ENCODE data around the gene TFAP2B.

TFAP2B gene

GRCh38 chr6:50825375-50826036 lies 6.8 kb downstream of the TFAP2B start:
- DNase-seq (ENCODE audit: insufficient read length) (no peak), FAIRE-seq (no peak)
- TF ChIP-seq POLR2AphosphoS5 (IDR thresholded peaks at IDR 0.05; ENCODE audit: low read depth, low read length) = no peak
- no peak for TF ChIP-seq POLR2A (IDR thresholded peaks at IDR 0.05; ENCODE audit: low read depth, low read length)
- no peak for TF ChIP-seq TAF1 (IDR thresholded peaks at IDR 0.05; ENCODE audit: borderline replicate concordance, low read depth, low read length)

GRCh38 chr6:50826037-50826761 lies 7.5 kb downstream of the TFAP2B start:
- no peak for FAIRE-seq
- DNase-seq (ENCODE audit: insufficient read length) = no peak
- TF ChIP-seq POLR2A (IDR thresholded peaks at IDR 0.05; ENCODE audit: low read depth, low read length) = no peak
- TF ChIP-seq TAF1 (IDR thresholded peaks at IDR 0.05; ENCODE audit: borderline replicate concordance, low read depth, low read length) = no peak
- no peak for TF ChIP-seq POLR2AphosphoS5 (IDR thresholded peaks at IDR 0.05; ENCODE audit: low read depth, low read length)

GRCh38 chr6:50826803-50827202 lies 8.1 kb downstream of the TFAP2B start:
- TF ChIP-seq POLR2AphosphoS5 (IDR thresholded peaks at IDR 0.05; ENCODE audit: low read depth, low read length) = no peak
- no peak for TF ChIP-seq POLR2A (IDR thresholded peaks at IDR 0.05; ENCODE audit: low read depth, low read length)
- TF ChIP-seq TAF1 (IDR thresholded peaks at IDR 0.05; ENCODE audit: borderline replicate concordance, low read depth, low read length) = no peak
- FAIRE-seq (no peak), DNase-seq (ENCODE audit: insufficient read length) (no peak)

- DNase-seq (ENCODE audit: insufficient read length) = no peak
- TF ChIP-seq POLR2A (IDR thresholded peaks at IDR 0.05; ENCODE audit: low read depth, low read length) = no peak
- TF ChIP-seq POLR2AphosphoS5 (IDR thresholded peaks at IDR 0.05; ENCODE audit: low read depth, low read length) = no peak
- TF ChIP-seq TAF1 (IDR thresholded peaks at IDR 0.05; ENCODE audit: borderline replicate concordance, low read depth, low read length) = no peak
- FAIRE-seq = no peak
Measured at GRCh38 chr6:50829049-50829448, 10.4 kb downstream of the TFAP2B start.

- FAIRE-seq (no peak), DNase-seq (ENCODE audit: insufficient read length) (no peak)
- TF ChIP-seq POLR2A (IDR thresholded peaks at IDR 0.05; ENCODE audit: low read depth, low read length) (no peak), POLR2AphosphoS5 (IDR thresholded peaks at IDR 0.05; ENCODE audit: low read depth, low read length) (no peak), TAF1 (IDR thresholded peaks at IDR 0.05; ENCODE audit: borderline replicate concordance, low read depth, low read length) (no peak)
Measured at GRCh38 chr6:50829898-50830444, 11.3 kb downstream of the TFAP2B start.

- FAIRE-seq (no peak), DNase-seq (ENCODE audit: insufficient read length) (no peak)
- TF ChIP-seq TAF1 (IDR thresholded peaks at IDR 0.05; ENCODE audit: borderline replicate concordance, low read depth, low read length) (no peak), POLR2A (IDR thresholded peaks at IDR 0.05; ENCODE audit: low read depth, low read length) (no peak), POLR2AphosphoS5 (IDR thresholded peaks at IDR 0.05; ENCODE audit: low read depth, low read length) (no peak)
Measured at GRCh38 chr6:50831186-50831585, 12.5 kb downstream of the TFAP2B start.

- DNase-seq (ENCODE audit: insufficient read length) = no peak
- FAIRE-seq = no peak
- TF ChIP-seq POLR2AphosphoS5 (IDR thresholded peaks at IDR 0.05; ENCODE audit: low read depth, low read length) (no peak), TAF1 (IDR thresholded peaks at IDR 0.05; ENCODE audit: borderline replicate concordance, low read depth, low read length) (no peak), POLR2A (IDR thresholded peaks at IDR 0.05; ENCODE audit: low read depth, low read length) (no peak)
Measured at GRCh38 chr6:50832912-50833311, 14.2 kb downstream of the TFAP2B start.

- DNase-seq (ENCODE audit: insufficient read length) (no peak), FAIRE-seq (no peak)
- TF ChIP-seq TAF1 (IDR thresholded peaks at IDR 0.05; ENCODE audit: borderline replicate concordance, low read depth, low read length) (no peak), POLR2AphosphoS5 (IDR thresholded peaks at IDR 0.05; ENCODE audit: low read depth, low read length) (no peak), POLR2A (IDR thresholded peaks at IDR 0.05; ENCODE audit: low read depth, low read length) (no peak)
Measured at GRCh38 chr6:50834929-50835410, 16.3 kb downstream of the TFAP2B start.

- no peak for FAIRE-seq
Measured at GRCh38 chr6:50836231-50836630, 17.6 kb downstream of the TFAP2B start.

GRCh38 chr6:50837589-50838445 lies 19.1 kb downstream of the TFAP2B start:
- no peak for FAIRE-seq
- DNase-seq (ENCODE audit: insufficient read length) = no peak
- TF ChIP-seq TAF1 (IDR thresholded peaks at IDR 0.05; ENCODE audit: borderline replicate concordance, low read depth, low read length) (no peak), POLR2AphosphoS5 (IDR thresholded peaks at IDR 0.05; ENCODE audit: low read depth, low read length) (no peak), POLR2A (IDR thresholded peaks at IDR 0.05; ENCODE audit: low read depth, low read length) (no peak)

More at GRCh38 chr6:50836231-50836630, 17.6 kb downstream of the TFAP2B start:
- DNase-seq (ENCODE audit: insufficient read length) = no peak
- TF ChIP-seq POLR2AphosphoS5 (IDR thresholded peaks at IDR 0.05; ENCODE audit: low read depth, low read length) (no peak), POLR2A (IDR thresholded peaks at IDR 0.05; ENCODE audit: low read depth, low read length) (no peak), TAF1 (IDR thresholded peaks at IDR 0.05; ENCODE audit: borderline replicate concordance, low read depth, low read length) (no peak)

Data from GM12892 (cell line).